ENCODE measurements around the gene RPE.

The RPE gene

DNA sequence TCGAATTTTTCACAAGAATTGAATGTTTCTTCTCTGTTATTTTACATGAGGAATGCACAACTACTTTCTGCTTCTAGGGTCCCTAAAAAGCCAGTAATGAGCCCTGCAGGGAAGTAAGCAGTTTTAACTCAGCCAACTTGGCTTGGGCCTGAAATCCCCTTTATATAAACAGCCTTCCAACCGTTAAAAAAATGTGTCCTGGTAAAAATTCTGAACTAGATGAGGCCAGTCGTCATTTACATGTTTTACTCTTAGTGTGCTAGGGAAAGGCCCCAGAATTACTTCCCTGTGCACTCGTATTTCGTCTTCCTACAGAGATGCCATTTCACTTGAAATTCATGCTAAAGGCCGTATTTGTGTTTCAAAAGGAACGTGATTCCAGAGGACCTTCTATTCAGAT, 42.4 kb upstream of the RPE start:
- Histone ChIP-seq H3K27ac (ENCODE audit: extremely low read depth, low read depth, low read length) (0 out of 2 replicates have a peak overlapping the region, but pooled peaks have one; percentile 6), H3K36me3 (ENCODE audit: control insufficient read depth in 2 of 2, insufficient read depth in 1 of 2, low read length in 2 of 2) (no peaks in the 10 kb centered on the region), H3K4me1 (ENCODE audit: control insufficient read depth, insufficient read depth, low read length) (no peaks in the 10 kb centered on the region), H3K9me3 (ENCODE audit: control insufficient read depth, insufficient read depth, low read depth, low read length) (no peaks in the 10 kb centered on the region), H3K4me3 (ENCODE audit: low read depth, low read length) (no peak overlapping the region)
- CTCF ChIA-PET, result interaction anchor here (0.9 to 1.4 kb wide), 8 partner anchors 8 to 626 kb away, joined by 3 to 15 read pairs (median 5); partner anchors contain the start of gene UNC80
- POLR2A ChIA-PET, result no interaction called here
- no peak for TF ChIP-seq ZSCAN16 (tag by site-specific recombination; IDR thresholded peaks at IDR 0.05)

DNA sequence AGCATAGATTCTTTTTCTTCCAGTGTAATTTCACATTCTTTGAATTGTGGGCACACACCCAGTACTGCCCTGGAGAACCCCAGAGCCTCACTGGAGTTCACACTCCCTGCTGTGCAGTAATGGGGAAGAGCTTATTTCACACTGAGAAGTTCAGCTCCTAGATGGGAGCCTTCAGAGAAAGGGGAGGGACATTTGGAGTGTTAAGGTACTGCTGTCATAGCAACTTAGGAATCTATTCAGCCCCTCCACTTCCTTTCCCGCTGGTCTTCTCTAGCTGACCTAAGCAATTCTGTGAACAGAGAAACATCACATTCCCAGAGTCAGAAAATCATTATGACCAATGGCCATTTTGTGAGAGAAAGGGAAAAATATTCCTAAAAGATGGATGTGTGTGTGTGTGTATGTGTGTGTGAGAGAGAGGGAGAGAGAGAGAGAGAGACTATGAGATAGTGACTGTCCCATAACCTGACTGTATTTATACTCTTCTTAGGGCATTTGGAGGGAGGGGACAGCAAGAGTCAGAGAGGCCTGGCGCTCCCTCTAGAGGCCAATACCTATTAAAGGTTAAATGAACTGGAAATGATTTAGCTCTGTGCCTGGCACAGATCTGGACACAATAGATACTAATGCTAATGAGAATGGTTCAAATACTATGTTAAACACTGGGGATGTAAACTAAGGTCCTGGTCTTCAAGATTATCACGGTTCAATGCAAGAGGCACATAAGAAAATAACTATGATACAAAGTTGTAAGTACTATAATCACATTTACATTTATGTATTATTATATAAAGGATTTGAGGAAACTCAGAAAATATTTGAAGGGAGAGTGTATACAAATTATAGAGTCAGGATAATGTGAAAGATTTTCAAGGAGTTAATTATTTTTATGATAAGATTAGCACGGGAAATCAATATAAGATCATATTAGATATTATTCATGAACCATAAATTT, 41.5 kb upstream of the RPE start:
- ChIA-PET CTCF (interaction anchor here (0.5 to 1.7 kb wide), 38 partner anchors 8 to 1505 kb away, joined by 3 to 15 read pairs (median 3); partner anchors contain the start of gene UNC80), POLR2A (interaction anchor here (0.7 kb wide), 1 partner anchor 367 kb away, joined by 3 read pairs; no protein-coding TSS in a partner anchor)
- no peaks in the 10 kb centered on the region for H3K4me1 ChIP-seq (ENCODE audit: control insufficient read depth, insufficient read depth, low read length)
- H3K9me3 ChIP-seq (ENCODE audit: control insufficient read depth, insufficient read depth, low read depth, low read length), result no peaks in the 10 kb centered on the region
- H3K36me3 ChIP-seq (ENCODE audit: control insufficient read depth in 2 of 2, insufficient read depth in 1 of 2, low read length in 2 of 2), result no peaks in the 10 kb centered on the region
- no peak overlapping the region for H3K4me3 ChIP-seq (ENCODE audit: low read depth, low read length)
- no peak overlapping the region for H3K27ac ChIP-seq (ENCODE audit: extremely low read depth, low read depth, low read length)
- TF ChIP-seq TRIM28 (IDR thresholded peaks at IDR 0.05; ENCODE audit: borderline replicate concordance, low read length) (no peak), TCF7L2 (IDR thresholded peaks at IDR 0.05; ENCODE audit: borderline replicate concordance, low read depth, low read length) (no peak), ZEB2 (tag by site-specific recombination; IDR thresholded peaks at IDR 0.05) (no peak), ZNF146 (tag by site-specific recombination; IDR thresholded peaks at IDR 0.05) (no peak), SETDB1 (IDR thresholded peaks at IDR 0.05; ENCODE audit: insufficient read length, low read length) (no peak), ZNF624 (tag by site-specific recombination; IDR thresholded peaks at IDR 0.05) (no peak), ZFP37 (tag by site-specific recombination; IDR thresholded peaks at IDR 0.05) (no peak), ZNF768 (tag by site-specific recombination; IDR thresholded peaks at IDR 0.05) (no peak), GLI2 (tag by site-specific recombination; IDR thresholded peaks at IDR 0.05; ENCODE audit: borderline replicate concordance, low read depth) (no peak), OSR2 (tag by site-specific recombination; IDR thresholded peaks at IDR 0.05) (no peak), ZNF366 (tag by site-specific recombination; conservative IDR thresholded peaks at IDR 0.05) (0 out of 2 replicates have a peak, but pooled peaks have one; percentile 15), ZNF585B (tag by site-specific recombination; IDR thresholded peaks at IDR 0.05) (no peak), ZNF19 (tag by site-specific recombination; IDR thresholded peaks at IDR 0.05; ENCODE audit: low read depth) (no peak), ZNF670 (tag by site-specific recombination; IDR thresholded peaks at IDR 0.05; ENCODE audit: low read depth) (no peak), ZNF48 (tag by site-specific recombination; IDR thresholded peaks at IDR 0.05) (no peak), ZNF561 (tag by site-specific recombination; IDR thresholded peaks at IDR 0.05; ENCODE audit: borderline replicate concordance) (no peak), ZNF311 (tag by site-specific recombination; IDR thresholded peaks at IDR 0.05; ENCODE audit: borderline replicate concordance) (no peak), BCL11A (tag by site-specific recombination; IDR thresholded peaks at IDR 0.05; ENCODE audit: low read depth) (no peak), ZNF560 (tag by site-specific recombination; IDR thresholded peaks at IDR 0.05; ENCODE audit: borderline replicate concordance) (no peak)
- TF ChIP-seq, protein P1, sequence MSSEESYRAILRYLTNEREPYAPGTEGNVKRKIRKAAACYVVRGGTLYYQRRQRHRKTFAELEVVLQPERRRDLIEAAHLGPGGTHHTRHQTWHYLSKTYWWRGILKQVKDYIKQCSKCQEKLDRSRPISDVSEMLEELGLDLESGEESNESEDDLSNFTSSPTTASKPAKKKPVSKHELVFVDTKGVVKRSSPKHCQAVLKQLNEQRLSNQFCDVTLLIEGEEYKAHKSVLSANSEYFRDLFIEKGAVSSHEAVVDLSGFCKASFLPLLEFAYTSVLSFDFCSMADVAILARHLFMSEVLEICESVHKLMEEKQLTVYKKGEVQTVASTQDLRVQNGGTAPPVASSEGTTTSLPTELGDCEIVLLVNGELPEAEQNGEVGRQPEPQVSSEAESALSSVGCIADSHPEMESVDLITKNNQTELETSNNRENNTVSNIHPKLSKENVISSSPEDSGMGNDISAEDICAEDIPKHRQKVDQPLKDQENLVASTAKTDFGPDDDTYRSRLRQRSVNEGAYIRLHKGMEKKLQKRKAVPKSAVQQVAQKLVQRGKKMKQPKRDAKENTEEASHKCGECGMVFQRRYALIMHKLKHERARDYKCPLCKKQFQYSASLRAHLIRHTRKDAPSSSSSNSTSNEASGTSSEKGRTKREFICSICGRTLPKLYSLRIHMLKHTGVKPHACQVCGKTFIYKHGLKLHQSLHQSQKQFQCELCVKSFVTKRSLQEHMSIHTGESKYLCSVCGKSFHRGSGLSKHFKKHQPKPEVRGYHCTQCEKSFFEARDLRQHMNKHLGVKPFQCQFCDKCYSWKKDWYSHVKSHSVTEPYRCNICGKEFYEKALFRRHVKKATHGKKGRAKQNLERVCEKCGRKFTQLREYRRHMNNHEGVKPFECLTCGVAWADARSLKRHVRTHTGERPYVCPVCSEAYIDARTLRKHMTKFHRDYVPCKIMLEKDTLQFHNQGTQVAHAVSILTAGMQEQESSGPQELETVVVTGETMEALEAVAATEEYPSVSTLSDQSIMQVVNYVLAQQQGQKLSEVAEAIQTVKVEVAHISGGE (tag by site-specific recombination; conservative IDR thresholded peaks at IDR 0.05; ENCODE audit: low read depth), result no peak
- TF ChIP-seq, protein P2, sequence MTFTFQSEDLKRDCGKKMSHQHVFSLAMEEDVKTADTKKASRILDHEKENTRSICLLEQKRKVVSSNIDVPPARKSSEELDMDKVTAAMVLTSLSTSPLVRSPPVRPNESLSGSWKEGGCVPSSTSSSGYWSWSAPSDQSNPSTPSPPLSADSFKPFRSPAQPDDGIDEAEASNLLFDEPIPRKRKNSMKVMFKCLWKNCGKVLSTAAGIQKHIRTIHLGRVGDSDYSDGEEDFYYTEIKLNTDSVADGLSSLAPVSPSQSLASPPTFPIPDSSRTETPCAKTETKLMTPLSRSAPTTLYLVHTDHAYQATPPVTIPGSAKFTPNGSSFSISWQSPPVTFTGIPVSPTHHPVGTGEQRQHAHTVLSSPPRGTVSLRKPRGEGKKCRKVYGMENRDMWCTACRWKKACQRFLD (tag by site-specific recombination; IDR thresholded peaks at IDR 0.05), result no peak
- TF ChIP-seq, protein P3, sequence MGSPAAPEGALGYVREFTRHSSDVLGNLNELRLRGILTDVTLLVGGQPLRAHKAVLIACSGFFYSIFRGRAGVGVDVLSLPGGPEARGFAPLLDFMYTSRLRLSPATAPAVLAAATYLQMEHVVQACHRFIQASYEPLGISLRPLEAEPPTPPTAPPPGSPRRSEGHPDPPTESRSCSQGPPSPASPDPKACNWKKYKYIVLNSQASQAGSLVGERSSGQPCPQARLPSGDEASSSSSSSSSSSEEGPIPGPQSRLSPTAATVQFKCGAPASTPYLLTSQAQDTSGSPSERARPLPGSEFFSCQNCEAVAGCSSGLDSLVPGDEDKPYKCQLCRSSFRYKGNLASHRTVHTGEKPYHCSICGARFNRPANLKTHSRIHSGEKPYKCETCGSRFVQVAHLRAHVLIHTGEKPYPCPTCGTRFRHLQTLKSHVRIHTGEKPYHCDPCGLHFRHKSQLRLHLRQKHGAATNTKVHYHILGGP (tag by site-specific recombination; IDR thresholded peaks at IDR 0.05), result no peak
- TF ChIP-seq, protein P4, sequence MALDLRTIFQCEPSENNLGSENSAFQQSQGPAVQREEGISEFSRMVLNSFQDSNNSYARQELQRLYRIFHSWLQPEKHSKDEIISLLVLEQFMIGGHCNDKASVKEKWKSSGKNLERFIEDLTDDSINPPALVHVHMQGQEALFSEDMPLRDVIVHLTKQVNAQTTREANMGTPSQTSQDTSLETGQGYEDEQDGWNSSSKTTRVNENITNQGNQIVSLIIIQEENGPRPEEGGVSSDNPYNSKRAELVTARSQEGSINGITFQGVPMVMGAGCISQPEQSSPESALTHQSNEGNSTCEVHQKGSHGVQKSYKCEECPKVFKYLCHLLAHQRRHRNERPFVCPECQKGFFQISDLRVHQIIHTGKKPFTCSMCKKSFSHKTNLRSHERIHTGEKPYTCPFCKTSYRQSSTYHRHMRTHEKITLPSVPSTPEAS (tag by site-specific recombination; IDR thresholded peaks at IDR 0.05), result 0 out of 2 replicates have a peak, but pooled peaks have one; percentile 24
- TF ChIP-seq, protein P5, sequence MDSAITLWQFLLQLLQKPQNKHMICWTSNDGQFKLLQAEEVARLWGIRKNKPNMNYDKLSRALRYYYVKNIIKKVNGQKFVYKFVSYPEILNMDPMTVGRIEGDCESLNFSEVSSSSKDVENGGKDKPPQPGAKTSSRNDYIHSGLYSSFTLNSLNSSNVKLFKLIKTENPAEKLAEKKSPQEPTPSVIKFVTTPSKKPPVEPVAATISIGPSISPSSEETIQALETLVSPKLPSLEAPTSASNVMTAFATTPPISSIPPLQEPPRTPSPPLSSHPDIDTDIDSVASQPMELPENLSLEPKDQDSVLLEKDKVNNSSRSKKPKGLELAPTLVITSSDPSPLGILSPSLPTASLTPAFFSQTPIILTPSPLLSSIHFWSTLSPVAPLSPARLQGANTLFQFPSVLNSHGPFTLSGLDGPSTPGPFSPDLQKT (IDR thresholded peaks at IDR 0.05; ENCODE audit: borderline replicate concordance, low read depth, low read length), result no peak
